HG03460 (cell line): ENCODE measurements around the gene SYT1.
"Not testable (repeated sequence)": the region's sequence is repeated elsewhere in the genome, so short reads cannot be mapped to it uniquely, and the experiment has no call there.

Source experiments
- ATAC-seq: cut with Tn5 transposase; IDR thresholded peaks from one replicate; pipeline ENCODE4 v1.9.1; 2021; ENCODE audit not compliant: unreplicated experiment

The SYT1 gene

DNA sequence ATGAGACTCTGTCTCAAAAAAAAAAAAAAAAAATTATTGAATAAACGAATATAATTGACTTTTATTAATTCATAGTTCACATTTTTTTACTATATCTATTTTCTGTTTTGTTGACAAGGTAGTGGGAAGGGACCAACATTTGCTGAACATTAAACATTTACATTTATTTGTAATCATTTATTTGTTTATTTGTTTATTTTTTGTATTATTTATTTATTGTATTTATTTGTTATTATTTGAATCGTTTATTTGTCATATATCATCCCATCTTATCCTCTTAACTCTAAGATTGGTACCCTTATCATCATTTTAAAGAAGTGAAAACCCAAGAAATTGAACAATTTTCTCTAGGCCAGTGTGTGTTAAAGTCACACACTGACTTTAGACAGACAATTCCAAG is 101.5 kb downstream of the SYT1 start:
- ATAC-seq, result no peak

DNA sequence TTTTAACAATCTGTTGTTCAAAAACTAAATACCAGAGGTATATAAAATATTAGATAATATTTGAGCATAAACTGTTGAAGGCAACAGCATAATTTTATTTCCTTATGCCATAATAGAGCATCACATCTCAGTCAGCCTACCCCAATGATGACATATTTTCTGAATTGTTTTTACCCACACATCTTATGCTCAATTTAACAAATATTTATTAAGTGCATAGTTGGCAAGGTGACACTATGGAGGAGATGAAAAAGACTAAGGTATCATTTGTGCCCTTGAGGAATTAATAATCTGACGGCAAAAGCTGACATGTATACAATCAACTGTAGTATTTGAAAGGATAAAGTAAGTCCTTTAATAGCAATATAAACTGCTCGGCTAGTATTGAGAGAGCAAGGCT is 102.4 kb downstream of the SYT1 start:
- no peak for ATAC-seq

DNA sequence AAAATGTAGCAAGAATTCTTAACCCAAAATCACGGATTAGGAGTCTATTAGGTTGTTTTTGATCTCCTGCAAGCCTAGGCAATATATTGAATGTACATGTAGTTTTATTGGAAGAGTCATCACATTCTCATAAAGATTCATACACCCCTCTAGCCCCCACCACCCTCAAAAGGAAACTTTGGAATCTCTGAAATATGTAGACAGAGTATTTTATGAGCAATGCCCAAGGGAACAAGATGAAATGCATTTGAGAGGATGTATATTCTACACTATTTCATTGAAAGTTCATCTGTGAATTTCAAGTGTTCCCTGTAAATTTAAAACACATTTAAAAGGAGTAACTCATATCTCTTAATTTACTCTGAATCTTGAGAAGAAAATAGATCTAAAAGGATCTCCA is 103.7 kb downstream of the SYT1 start:
- ATAC-seq, result no peak

DNA sequence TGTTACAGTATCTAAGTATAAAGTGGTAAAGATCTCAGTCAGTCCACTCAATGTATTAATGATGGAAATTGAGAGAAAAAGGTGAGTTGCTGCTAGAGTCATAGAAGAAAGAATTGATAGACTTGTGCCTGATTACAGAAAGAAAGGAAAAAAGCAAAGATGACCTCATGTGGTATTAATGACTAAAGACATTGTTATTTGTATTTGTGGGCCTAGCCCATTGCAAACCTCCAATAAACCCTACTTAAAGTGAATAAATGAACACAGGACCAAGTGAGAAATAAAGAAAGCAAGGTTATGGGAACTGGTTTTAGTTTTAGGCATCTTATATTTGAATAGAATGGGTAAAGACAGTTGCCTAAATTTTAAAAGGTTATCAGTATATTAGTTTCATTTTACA is 105.5 kb downstream of the SYT1 start:
- no peak for ATAC-seq

DNA sequence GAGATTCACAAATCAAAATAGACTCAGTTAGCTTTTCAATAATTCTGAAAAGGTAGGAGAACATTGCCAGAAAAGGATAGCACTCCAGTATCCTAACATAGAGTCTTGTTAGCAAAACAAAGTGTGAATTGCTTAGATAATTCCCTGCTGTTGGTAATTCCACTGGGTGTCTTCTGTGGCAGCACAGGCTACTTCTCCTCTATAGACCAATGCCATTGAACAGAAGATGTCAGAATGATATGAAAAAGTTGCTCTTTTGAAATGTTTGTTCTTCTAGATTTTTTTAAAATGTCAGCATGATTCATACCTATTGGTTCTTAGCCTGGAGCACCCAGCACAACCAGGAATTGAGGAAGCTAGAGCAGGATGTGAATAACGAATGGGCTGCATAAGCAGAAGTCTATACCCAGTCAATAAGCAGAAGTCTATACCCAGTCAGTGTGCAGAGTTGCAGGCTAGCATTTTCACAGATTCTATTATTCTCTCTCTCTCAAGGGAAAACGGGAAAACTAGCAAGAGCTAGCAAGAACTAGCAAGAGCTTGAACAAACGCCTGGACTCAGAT is 112.8 kb downstream of the SYT1 start:
- no peak for ATAC-seq

DNA sequence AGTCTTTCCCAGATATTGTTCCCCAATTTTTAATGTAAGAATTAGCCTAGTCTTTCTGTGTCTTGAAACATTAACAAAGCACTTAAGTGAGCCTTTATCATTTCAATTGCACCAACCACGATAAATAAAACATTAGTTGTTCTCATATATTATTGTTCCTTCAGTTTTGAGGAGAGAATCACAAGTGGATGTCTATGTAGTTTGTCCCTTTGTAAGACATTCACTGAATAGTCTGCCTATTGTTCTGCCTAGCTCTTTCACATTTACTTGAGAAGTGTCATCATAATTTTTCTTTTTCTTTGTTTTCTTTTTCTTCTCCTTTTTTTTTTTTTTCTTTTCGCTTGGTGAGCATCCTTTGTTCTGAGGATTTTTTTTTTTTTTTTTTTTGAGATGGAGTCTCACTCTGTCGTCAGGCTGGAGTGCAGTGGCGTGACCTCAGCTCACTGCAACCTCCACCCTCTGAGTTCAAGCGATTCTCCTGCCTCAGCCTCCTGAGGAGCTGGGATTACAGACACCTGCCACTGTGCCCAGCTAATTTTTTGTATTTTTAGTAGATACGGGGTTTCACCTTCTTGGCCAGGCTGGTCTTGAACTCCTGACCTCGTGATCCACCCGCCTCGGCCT is 129.7 kb downstream of the SYT1 start:
- ATAC-seq, result no peak

DNA sequence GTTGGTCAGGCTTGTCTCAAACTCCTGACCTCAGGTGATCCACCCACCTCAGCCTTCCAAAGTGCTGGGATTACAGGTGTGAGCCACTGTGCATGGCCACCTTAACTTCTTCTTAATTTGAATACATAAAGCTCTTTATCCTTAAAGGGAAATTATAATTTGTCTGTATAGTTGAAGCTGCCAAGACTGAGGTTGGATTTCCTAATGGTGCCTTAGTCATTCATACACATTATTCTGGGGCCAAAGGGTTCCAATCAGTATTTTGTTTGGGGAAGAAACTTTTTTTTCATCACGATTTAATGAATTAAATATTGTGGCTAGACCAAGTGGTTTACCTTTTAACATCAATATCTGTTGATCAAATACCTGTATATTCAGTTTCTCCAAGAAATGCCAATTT is 135.9 kb downstream of the SYT1 start:
- ATAC-seq, result no peak

DNA sequence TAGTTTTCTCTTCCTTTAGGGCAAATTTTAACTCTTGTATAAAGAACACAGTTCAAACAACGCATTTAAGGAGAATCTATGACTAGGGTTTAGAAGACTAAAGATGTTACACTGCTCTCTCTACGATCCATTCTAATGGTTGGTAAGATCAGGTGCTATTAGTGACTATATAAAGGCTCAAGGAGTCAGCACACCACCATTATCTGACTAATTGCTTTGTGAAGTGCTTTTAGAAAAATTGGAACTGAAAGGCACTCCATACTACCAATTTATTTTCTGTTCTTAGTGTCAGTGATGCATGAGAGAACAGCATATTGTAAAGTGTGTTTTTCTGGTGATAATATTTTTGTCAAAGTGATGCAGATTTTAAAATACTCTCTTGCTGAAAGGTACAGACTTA is 136.8 kb downstream of the SYT1 start:
- no peak for ATAC-seq

DNA sequence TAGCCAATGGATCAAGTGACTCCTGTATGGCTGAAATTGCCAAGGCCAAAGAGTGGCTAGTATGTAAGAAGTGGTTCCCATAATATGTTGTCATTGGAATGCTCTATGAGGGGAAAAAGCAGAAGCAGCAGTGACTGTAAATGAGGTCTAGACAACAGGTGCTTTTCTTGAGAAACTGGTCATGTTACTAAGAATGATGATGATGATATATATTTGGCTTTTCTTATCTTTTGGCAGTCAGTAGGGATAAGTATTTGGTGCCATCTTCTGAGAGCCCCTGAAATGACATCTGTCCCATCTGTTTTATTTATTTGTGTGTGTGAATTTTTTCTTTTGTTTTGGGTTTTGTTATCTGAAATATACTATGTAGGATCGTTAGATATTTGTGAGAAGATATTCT is 141.7 kb downstream of the SYT1 start:
- ATAC-seq, result no peak

DNA sequence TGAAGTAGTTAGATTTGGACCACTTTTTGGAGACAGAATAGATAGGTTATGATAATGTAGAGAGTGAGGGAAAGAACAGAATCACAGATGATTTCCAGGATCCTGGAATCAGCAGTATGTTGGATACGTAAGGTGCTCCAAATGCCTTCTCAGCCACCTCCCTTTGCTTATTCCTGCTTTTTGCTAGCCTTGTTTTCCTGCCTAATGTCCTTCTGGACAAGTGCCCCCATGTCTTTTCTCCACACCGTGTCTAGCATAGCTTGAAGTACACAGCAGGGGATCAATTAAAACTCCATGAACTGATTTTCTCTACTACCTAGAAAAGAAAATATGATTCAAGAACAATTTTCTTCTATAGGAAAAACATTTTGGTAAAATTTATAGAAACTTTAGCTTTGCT is 144.0 kb downstream of the SYT1 start:
- no peak for ATAC-seq

DNA sequence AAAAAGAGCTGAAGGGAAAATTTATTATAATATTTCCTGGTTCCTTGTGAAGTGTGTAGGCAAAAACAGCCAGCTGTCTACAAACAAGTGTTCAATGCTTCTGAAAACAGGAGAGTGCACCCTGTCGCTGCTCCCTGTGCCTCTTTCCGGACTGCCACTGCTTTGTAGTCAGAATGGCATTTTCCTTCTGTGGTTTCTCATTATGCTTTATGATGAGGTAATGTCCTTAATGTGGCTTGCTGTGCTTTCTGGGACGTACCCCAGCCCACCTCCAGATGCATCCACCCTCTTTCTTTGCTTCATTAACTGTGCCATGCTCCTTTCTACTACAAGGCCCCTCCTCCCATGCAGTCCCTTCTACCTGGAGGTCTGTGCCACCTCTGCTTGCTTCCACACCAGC is 148.1 kb downstream of the SYT1 start:
- no peak for ATAC-seq

DNA sequence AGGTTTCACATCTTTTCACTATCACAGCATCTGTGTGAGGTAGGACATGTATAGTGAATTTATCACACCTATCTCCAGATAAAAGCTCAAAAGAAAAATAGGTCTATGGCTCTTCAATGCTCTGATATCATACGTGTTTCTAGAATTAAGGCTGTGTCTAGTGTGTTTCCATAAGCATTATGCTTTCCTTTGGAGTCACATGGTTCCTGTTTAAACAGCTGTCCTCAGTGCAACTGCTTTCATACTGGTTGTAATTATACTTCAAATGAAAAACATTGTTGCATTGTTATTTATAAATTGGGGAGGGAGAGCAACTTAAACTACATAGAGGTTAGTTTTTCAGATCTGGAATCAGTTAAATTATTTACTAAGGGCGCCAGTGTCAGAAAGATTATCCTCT is 151.6 kb downstream of the SYT1 start:
- no peak for ATAC-seq

DNA sequence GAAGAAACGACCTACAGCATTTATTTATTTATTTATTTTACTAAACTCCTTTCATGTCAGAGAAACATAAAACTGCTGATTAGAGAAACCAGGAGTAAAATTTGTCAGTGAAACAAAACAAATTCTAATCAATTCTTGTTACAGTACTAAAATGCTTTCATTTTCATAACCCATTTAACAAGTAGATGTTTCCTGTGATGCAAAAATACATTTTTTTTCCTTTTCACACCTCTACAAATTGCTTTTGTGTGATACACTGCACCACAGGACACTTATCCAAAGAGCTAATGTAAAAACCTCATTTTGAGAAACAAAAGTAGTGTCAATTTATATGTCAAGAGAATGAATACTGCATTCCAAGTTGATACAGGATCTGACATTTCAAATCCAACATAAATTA is 155.1 kb downstream of the SYT1 start:
- ATAC-seq, result peak; percentile 68

DNA sequence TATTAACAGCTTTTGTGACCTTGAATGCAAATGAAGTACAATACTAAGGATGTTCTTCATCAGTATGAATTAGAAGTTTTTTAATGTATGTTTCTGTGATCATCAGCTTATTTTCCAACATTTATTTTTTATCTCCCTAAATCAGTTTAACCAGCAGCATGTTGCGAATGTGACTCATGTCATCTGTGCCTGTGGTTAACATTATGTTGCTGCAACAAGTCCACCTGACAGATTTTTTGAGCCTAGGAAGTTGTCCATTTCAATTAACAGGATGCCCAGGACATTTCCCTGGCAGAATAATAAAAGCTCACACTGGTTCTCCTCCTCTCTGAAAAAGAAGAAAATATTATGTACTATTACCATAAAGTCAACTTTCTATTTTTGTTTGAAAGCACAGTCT is 155.5 kb downstream of the SYT1 start:
- peak; percentile 19 for ATAC-seq

DNA sequence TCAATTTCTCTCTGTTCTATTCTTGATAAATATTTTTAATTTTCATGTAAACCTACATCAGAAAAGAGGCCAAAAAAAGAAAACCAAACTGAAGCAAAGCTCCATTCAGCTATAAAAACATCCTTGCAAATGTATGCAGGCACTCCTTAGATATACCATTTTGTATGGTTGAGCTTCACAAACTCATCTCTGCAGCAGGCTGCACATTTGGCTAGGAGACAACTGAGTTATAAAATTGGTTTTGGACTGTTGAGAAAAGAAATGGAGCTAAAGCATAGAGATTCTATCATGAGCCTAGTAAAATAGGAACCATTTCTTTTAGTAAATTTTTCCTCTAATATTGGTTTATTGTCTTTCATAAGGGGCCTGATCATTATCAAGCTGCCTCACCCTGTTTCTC is 156.4 kb downstream of the SYT1 start:
- no peak for ATAC-seq

DNA sequence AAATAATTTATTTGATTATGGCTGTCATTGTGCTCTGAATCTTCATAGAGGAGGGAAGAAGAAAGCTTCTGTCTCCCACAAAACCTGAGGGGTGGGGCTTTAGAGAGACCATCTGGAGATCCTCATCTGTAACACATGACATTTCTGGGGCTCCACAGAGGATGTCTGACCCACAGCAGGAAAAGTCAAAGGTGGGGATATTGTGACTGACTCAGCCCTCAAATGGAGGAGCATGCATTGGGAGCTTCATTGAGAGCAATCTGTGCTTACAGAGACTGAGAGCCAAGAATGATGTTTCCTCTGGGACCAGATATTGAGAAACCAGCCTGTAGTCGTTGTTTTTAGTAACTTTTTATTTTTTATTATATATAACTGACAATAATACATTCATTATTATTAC is 158.7 kb downstream of the SYT1 start:
- no peak for ATAC-seq

DNA sequence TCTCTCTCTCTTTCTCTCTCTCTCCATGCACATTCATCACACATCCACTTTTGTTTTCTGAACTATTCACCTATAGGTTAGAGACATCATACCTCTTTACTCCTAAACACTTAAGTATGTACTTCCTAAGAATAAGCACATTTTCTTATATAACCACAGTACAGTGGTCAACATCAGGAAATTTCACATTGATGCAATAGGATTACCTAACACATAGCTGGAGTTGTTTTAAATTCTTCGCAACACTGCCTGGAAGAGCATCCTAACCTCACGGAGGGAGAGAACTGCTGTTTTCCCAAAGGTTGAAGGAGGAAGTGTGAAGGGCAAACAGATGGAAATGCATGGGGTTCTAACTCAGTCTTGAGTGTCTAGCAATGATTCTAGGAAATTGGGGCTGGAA is 159.2 kb downstream of the SYT1 start:
- no peak for ATAC-seq

DNA sequence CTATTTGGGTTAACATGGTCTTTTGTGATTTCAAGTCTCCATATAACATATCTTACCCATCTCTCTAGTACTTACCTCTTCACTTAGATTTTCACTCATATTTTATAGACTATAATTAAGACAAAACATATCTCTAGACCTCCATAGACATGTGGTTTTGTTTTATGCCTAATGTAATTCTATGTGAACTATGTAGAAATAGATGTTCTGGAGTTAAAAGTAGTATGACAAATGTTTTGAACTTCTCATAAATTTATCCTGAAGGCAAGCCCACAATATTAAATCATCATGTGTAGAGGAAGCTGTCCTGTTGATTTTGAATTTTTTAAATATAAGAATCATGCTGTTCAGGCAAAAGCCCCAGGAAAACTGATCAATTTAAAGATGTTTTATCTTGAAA is 169.2 kb downstream of the SYT1 start:
- ATAC-seq, result no peak

DNA sequence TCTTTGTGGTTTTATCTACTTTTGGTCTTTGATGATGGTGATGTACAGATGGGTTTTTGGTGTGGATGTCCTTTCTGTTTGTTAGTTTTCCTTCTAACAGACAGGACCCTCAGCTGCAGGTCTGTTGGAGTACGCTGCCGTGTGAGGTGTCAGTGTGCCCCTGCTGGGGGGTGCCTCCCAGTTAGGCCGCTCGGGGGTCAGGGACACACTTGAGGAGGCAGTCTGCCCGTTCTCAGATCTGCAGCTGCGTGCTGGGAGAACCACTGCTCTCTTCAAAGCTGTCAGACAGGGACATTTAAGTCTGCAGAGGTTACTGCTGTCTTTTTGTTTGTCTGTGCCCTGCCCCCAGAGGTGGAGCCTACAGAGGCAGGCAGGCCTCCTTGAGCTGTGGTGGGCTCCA is 180.2 kb downstream of the SYT1 start:
- ATAC-seq, result not testable (repeated sequence)

DNA sequence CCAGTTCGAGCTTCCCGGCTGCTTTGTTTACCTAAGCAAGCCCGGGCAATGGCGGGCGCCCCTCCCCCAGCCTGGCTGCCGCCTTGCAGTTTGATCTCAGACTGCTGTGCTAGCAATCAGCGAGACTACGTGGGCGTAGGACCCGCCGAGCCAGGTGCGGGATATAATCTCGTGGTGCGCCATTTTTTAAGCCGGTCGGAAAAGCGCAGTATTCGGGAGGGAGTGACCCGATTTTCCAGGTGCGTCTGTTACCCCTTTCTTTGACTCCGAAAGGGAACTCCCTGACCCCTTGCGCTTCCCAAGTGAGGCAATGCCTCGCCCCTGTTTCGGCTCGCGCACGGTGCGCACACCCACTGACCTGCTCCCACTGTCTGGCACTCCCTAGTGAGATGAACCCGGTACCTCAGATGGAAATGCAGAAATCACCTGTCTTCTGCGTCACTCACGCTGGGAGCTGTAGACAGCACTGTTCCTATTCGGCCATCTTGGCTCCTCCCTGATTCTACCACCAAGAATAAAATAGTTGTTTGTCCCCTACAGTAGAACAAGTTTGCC is 180.7 kb downstream of the SYT1 start:
- not testable (repeated sequence) for ATAC-seq

DNA sequence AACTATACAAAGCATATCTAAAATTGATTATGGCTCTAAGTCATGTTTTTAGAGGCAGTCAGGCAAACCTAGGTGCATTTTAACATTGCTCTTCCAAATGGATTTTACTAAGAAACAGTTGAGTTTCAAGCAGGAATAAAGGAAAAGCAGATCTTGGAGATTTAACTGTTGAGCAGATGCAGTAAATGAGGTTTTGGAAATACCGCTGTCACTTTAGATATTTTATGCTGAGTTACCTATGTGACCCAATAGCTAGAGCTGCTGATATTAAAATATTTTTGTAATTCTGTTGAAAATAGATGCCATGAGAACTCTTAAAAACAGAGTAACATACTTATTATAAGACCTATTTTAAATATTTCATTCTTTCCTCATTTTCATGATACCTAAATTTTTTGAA is 181.4 kb downstream of the SYT1 start:
- ATAC-seq, result no peak

DNA sequence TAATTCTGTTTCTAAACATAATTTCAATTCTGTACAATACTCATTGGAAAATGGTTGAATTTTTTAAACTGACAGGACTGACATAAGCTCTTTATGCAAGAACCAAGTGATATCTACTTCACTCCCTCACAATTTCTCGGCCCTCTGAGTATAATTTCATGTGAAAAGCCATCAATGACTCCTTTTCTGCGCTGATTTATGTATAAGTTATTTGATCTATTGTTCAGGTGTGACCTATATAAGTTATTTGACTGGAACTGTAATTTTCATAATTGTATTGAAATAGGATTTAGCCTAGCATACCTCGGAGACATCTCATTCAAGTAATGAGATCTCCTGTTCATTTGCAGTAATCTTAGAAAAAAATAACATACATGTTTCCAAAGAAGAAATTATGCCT is 184.4 kb downstream of the SYT1 start:
- ATAC-seq, result no peak

DNA sequence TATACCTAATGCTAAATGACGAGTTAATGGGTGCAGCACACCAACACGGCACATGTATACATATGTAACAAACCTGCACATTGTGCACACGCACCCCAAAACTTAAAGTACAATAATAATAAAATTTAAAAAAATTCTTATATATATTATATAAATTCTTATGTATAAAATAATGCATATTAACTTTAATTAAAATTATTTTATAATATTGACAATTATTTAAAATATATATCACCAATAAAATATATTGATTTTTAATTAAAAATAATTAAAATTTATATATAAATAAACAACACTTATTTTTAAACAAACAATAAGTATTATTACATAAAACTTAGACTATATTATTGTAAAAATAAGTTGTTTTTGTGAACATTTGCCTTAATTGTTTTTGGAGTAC is 188.8 kb downstream of the SYT1 start:
- ATAC-seq, result no peak
